Skeletal muscle satellite cell (primary cell): ENCODE results near the gene HACD3. TPM values are rescaled to one million over a fixed set of nuclear protein-coding genes. Genes with fewer than 3 reads are reported as not detected.
A peak's percentile ranks its signal among the peaks of the same experiment; 100 is the strongest.

ENCODE experiments used
- H3K27me3 ChIP-seq: 2 replicates; pipeline ENCODE4 v1.7.0; 2013; ENCODE audit warnings: low read length; ENCODE audit not compliant: control insufficient read depth, insufficient read depth
- H3K36me3 ChIP-seq: 2 replicates; pipeline ENCODE4 v1.7.0; 2013; ENCODE audit warnings: mild to moderate bottlenecking, control low read depth, low read length; ENCODE audit not compliant: insufficient read depth
- H3K4me1 ChIP-seq: 2 replicates; pipeline ENCODE4 v1.7.0; 2013; ENCODE audit warnings: low read length; ENCODE audit not compliant: control insufficient read depth, insufficient read depth
- H3K4me2 ChIP-seq: 2 replicates; pipeline ENCODE4 v1.7.0; 2013; ENCODE audit warnings: mild to moderate bottlenecking, low read length
- H3K4me3 ChIP-seq: 2 replicates; pipeline ENCODE4 v1.7.0; 2013; ENCODE audit warnings: low read length
- H3K9ac ChIP-seq: 2 replicates; pipeline ENCODE4 v1.7.0; 2013; ENCODE audit warnings: mild to moderate bottlenecking, low read depth, low read length, moderate library complexity
- H3K9me3 ChIP-seq: replicated peaks from 2 replicates; pipeline ENCODE4 v1.7.0; 2013; ENCODE audit warnings: mild to moderate bottlenecking, control low read depth, low read length
- total RNA-seq: library from RNA; depleted of rRNA; stranded (reverse); fragments of >200 nt; gene quantifications from 2 replicates; pipeline ENCODE4 v1.2.3, GENCODE V29; 2012; rRNA removed

Gene HACD3
- total RNA-seq = 64.9 and 66.6 TPM in 2 replicates

- Histone ChIP-seq H3K4me2 (peak within 1 kb of the TSS; percentile 100), H3K36me3 (no peaks in the 10 kb centered on the region), H3K9ac (peak within 1 kb of the TSS; percentile 94), H3K9me3 (no peaks in the 10 kb centered on the region), H3K27me3 (no peaks in the 10 kb centered on the region), H3K4me1 (peaks cover 18% of the 10 kb centered on the region), H3K4me3 (peak within 1 kb of the TSS; percentile 99)
Measured at GRCh38 chr15:65530318-65531111, at the start of gene HACD3. Gene HACD3, plus strand, starts transcription at chr15:65530463. Its CDS starts 169 bp downstream, at chr15:65530632.

- Histone ChIP-seq H3K36me3 (peaks cover 56% of the 10 kb centered on the region), H3K9me3 (no peaks in the 10 kb centered on the region), H3K27me3 (no peaks in the 10 kb centered on the region), H3K4me1 (no peaks in the 10 kb centered on the region), H3K9ac (no peak overlapping the region), H3K4me3 (no peak overlapping the region), H3K4me2 (no peak overlapping the region)
Measured at GRCh38 chr15:65484876-65485275, 45.4 kb upstream of the HACD3 start.

GRCh38 chr15:65494076-65494475, 36.2 kb upstream of the HACD3 start:
- Histone ChIP-seq H3K27me3 (no peaks in the 10 kb centered on the region), H3K4me1 (no peaks in the 10 kb centered on the region), H3K9ac (no peak overlapping the region), H3K9me3 (no peaks in the 10 kb centered on the region), H3K36me3 (peaks cover 24% of the 10 kb centered on the region), H3K4me2 (no peak overlapping the region), H3K4me3 (no peak overlapping the region)

DNA sequence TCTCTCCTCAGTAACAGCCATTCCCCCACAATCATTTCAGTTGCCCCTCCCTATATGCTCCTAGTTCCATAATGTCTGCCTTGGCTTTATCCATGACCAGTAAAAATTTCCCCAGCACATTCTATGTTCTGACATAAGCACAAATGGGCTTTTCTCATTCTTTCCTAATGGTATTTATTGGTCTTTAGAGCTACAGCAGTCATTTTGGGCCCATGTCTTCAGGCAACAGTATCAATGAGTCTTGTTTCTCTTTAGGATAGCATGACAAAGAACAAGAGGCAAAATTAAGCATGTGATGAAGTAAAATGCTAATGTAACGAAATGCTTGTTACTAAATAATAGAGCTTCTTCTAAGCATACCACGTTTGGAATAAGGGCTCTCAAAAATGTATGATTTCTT, 20.9 kb upstream of the HACD3 start:
- no peaks in the 10 kb centered on the region for H3K9me3 ChIP-seq
- H3K36me3 ChIP-seq = peaks cover 48% of the 10 kb centered on the region
- no peaks in the 10 kb centered on the region for H3K27me3 ChIP-seq
- no peak overlapping the region for H3K4me3 ChIP-seq
- no peak overlapping the region for H3K4me2 ChIP-seq
- H3K9ac ChIP-seq = no peak overlapping the region
- H3K4me1 ChIP-seq = peaks cover 22% of the 10 kb centered on the region

GRCh38 chr15:65512189-65512588, 18.1 kb upstream of the HACD3 start:
- Histone ChIP-seq H3K27me3 (no peaks in the 10 kb centered on the region), H3K4me3 (peak overlapping the region; percentile 42), H3K36me3 (peaks cover 47% of the 10 kb centered on the region), H3K9me3 (no peaks in the 10 kb centered on the region), H3K9ac (peak overlapping the region; percentile 44), H3K4me1 (peaks cover 35% of the 10 kb centered on the region), H3K4me2 (peak overlapping the region; percentile 62)

GRCh38 chr15:65512807-65513416, 17.4 kb upstream of the HACD3 start:
- peak overlapping the region; percentile 42 for H3K4me3 ChIP-seq
- no peaks in the 10 kb centered on the region for H3K9me3 ChIP-seq
- H3K36me3 ChIP-seq = peaks cover 45% of the 10 kb centered on the region
- H3K4me2 ChIP-seq = peak overlapping the region; percentile 62
- H3K9ac ChIP-seq = peak overlapping the region; percentile 44
- H3K27me3 ChIP-seq = no peaks in the 10 kb centered on the region
- peaks cover 35% of the 10 kb centered on the region for H3K4me1 ChIP-seq

GRCh38 chr15:65516997-65517865, 13.0 kb upstream of the HACD3 start, which contains the start of gene DPP8:
Gene DPP8, minus strand, starts transcription at chr15:65517689. Its CDS starts 5,136 bp downstream, at chr15:65512553.
- peaks cover 14% of the 10 kb centered on the region for H3K36me3 ChIP-seq
- H3K9ac ChIP-seq = peak within 1 kb of the TSS; percentile 91
- peak within 1 kb of the TSS; percentile 87 for H3K4me3 ChIP-seq
- H3K9me3 ChIP-seq = no peaks in the 10 kb centered on the region
- H3K27me3 ChIP-seq = no peaks in the 10 kb centered on the region
- peaks cover 32% of the 10 kb centered on the region for H3K4me1 ChIP-seq
- peak within 1 kb of the TSS; percentile 93 for H3K4me2 ChIP-seq

DNA sequence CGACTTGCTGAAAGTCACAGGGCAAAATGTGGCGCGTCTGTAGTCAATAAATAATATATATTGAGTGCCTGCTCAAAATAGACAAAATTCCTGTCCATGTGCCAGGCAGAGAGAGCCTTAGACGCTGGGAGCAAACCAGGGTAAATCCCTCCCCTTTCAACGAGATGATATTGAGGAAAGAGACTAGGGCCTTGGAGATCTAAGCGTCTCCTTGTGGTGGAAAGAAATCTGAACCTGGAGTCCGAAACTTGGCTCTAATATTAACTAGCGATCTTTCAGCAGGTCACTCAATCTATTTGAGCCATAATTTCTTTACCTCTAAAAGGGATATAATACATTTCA, 12.4 kb upstream of the HACD3 start:
- Histone ChIP-seq H3K36me3 (peaks cover 13% of the 10 kb centered on the region), H3K9me3 (no peaks in the 10 kb centered on the region), H3K27me3 (no peaks in the 10 kb centered on the region), H3K4me2 (peak overlapping the region; percentile 60), H3K4me3 (no peak overlapping the region), H3K4me1 (peaks cover 26% of the 10 kb centered on the region), H3K9ac (no peak overlapping the region)

- Histone ChIP-seq H3K4me1 (peaks cover 19% of the 10 kb centered on the region), H3K4me3 (no peak overlapping the region), H3K4me2 (no peak overlapping the region), H3K9ac (no peak overlapping the region), H3K27me3 (no peaks in the 10 kb centered on the region), H3K36me3 (peaks cover 13% of the 10 kb centered on the region), H3K9me3 (no peaks in the 10 kb centered on the region)
Measured at GRCh38 chr15:65518633-65519285, 11.5 kb upstream of the HACD3 start.

DNA sequence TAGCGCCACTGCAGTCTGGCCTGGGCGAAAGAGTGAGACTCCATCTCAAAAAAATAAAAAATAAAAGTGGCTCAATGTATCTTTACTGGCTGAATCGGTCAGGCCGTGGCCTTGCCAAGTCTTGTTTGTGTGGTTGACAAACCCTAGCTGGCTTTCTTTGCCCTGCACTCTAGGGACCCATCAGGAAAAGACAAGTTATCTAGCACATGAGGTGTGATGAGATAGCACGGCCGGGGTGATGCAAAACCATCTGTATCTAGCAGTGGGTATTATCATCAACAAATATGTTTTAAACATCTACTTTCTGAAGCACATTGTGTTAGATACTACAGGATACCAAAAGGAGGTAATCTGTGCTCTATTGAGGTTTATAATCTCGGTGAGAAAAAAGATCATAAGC, 8.9 kb upstream of the HACD3 start:
- H3K27me3 ChIP-seq = no peaks in the 10 kb centered on the region
- no peak overlapping the region for H3K9ac ChIP-seq
- H3K4me2 ChIP-seq = no peak overlapping the region
- H3K4me3 ChIP-seq = no peak overlapping the region
- H3K9me3 ChIP-seq = no peaks in the 10 kb centered on the region
- H3K4me1 ChIP-seq = peaks cover 4% of the 10 kb centered on the region
- no peaks in the 10 kb centered on the region for H3K36me3 ChIP-seq

GRCh38 chr15:65524226-65524625, 6.0 kb upstream of the HACD3 start:
- no peaks in the 10 kb centered on the region for H3K27me3 ChIP-seq
- no peaks in the 10 kb centered on the region for H3K9me3 ChIP-seq
- no peak overlapping the region for H3K4me3 ChIP-seq
- no peaks in the 10 kb centered on the region for H3K36me3 ChIP-seq
- no peak overlapping the region for H3K4me2 ChIP-seq
- no peaks in the 10 kb centered on the region for H3K4me1 ChIP-seq
- H3K9ac ChIP-seq = no peak overlapping the region
